HG03108 (cell line): ENCODE results near the gene ZNF345.

ENCODE experiments used
- ATAC-seq: cut with Tn5 transposase; IDR thresholded peaks from one replicate; pipeline ENCODE4 v1.9.1; 2021; ENCODE audit warnings: moderate library complexity; ENCODE audit not compliant: unreplicated experiment

The ZNF345 gene

GRCh38 chr19:36916991-36917390 is 66.3 kb downstream of the ZNF345 start:
- no peak for ATAC-seq

- ATAC-seq, result no peak
These were observed 67.4 kb downstream of the ZNF345 start for GRCh38 chr19:36918090-36918489.
